Measurements from ENCODE around the gene CNTNAP5. TPM values are rescaled to one million over a fixed set of nuclear protein-coding genes. Genes with fewer than 3 reads are reported as not detected.

Gene CNTNAP5
- total and polyA plus RNA-seq, 2 of the 8 experiments (the other 6 are each of a cell fraction or from before 2014, with no cell fraction given): 0.11 to 0.76 TPM

DNA sequence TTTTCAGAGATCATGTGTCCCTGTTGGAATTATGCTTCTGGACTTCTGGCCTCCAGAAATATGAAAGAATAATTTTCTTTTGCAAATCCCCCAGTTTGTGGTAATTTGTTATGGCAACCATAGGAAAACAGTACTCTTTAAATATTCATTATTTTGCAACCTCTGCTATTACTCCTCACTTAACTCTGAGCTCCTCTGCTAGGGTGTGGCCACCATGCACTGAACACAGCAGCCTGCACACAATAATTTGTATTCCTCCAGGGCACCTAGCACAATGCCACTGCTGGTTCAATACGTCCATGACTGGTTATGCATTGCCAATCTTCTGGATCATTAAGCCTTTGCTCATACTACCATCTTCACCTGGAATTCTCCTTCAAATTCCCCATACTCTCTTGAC lies 232.0 kb downstream of the CNTNAP5 start:
- Histone ChIP-seq H2AFZ (ENCODE audit: low read length) (no peak overlapping the region), H3K23ac (ENCODE audit: insufficient read length) (no peak overlapping the region), H3K4me3 (ENCODE audit: extremely low read depth in 1 of 4, insufficient read depth in 2 of 4, low read depth in 3 of 4, low read length in 4 of 4) (no peak overlapping the region), H3K18ac (ENCODE audit: extremely low read depth, low read length) (no peak overlapping the region), H3K9me3 (ENCODE audit: insufficient read depth in 2 of 2, low read depth in 1 of 2, low read length in 1 of 2) (no peaks in the 10 kb centered on the region), H3K14ac (ENCODE audit: insufficient read length) (no peak overlapping the region), H2BK120ac (replicated peaks; ENCODE audit: low read depth, low read length) (no peak overlapping the region), H2BK5ac (ENCODE audit: low read depth, low read length) (no peak overlapping the region), H4K91ac (replicated peaks; ENCODE audit: insufficient read length, low read length) (no peak overlapping the region), H2BK20ac (ENCODE audit: low read length) (no peak overlapping the region), H3K23me2 (ENCODE audit: low read depth, low read length) (no peaks in the 10 kb centered on the region), H2BK15ac (ENCODE audit: low read length) (no peak overlapping the region), H4K5ac (ENCODE audit: insufficient read length, low read depth, low read length) (no peak overlapping the region), H4K8ac (ENCODE audit: extremely low read depth, insufficient read depth, low read length) (no peak overlapping the region), H2AK5ac (ENCODE audit: low read depth, low read length) (no peak overlapping the region), H3K27me3 (replicated peaks in 1 of 4; ENCODE audit: control insufficient read depth in 3 of 4, extremely low read depth in 1 of 4, insufficient read depth in 3 of 4, low read length in 3 of 4) (no peaks in the 10 kb centered on the region), H3K9ac (replicated peaks in 1 of 4; ENCODE audit: extremely low read depth in 1 of 4, low read depth in 3 of 4, low read length in 3 of 4) (no peak overlapping the region), H2BK12ac (ENCODE audit: low read depth, low read length) (no peak overlapping the region), H3K4me1 (replicated peaks in 1 of 4; ENCODE audit: control insufficient read depth in 3 of 4, insufficient read depth in 4 of 4, low read length in 3 of 4) (no peaks in the 10 kb centered on the region), H3K4ac (replicated peaks; ENCODE audit: insufficient read length, low read depth, low read length) (no peak overlapping the region), H3K79me1 (ENCODE audit: low read depth, low read length) (no peaks in the 10 kb centered on the region), H3K27ac (ENCODE audit: low read depth, low read length) (no peak overlapping the region), H4K20me1 (replicated peaks in 1 of 2; ENCODE audit: control insufficient read depth in 1 of 2, insufficient read depth in 2 of 2, low read length in 2 of 2) (no peaks in the 10 kb centered on the region), H3K36me3 (ENCODE audit: control insufficient read depth in 2 of 4, insufficient read depth in 4 of 4, low read length in 3 of 4) (no peaks in the 10 kb centered on the region), H3K4me2 (ENCODE audit: insufficient read depth in 1 of 2, low read depth in 2 of 2, low read length in 2 of 2) (no peak overlapping the region), H3K56ac (replicated peaks; ENCODE audit: insufficient read length, low read depth, low read length) (no peak overlapping the region), H3K79me2 (ENCODE audit: control insufficient read depth in 1 of 2, insufficient read depth in 2 of 2, low read length in 2 of 2) (no peaks in the 10 kb centered on the region)
- FAIRE-seq (no peak), DNase-seq (ENCODE audit: low read depth in 1 of 2, low spot score in 2 of 2) (no peak)
- ChIA-PET CTCF (ENCODE audit: partially characterized antibody) (interaction anchor here (1.3 kb wide), 1 partner anchor 11 kb away, joined by 5 read pairs; no protein-coding TSS in a partner anchor), POLR2A (ENCODE audit: partially characterized antibody) (no interaction called here)
- TF ChIP-seq POLR2AphosphoS5 (IDR thresholded peaks at IDR 0.05; ENCODE audit: low read depth, low read length) (no peak), KDM1A (IDR thresholded peaks at IDR 0.05; ENCODE audit: borderline replicate concordance, low read length) (no peak), SIX5 (IDR thresholded peaks at IDR 0.05; ENCODE audit: low read depth, low read length) (no peak)
- 89% methylated on average over 1 of the region's 1 CpG; no CpG with 5 or more reads in 1 of the 2 experiments for WGBS, 2 experiments (ENCODE audit: extremely low coverage in 1 of 2, insufficient coverage in 1 of 2, insufficient read length in 1 of 2, insufficient replicate concordance in 2 of 2, low coverage in 1 of 2, low lambda C conversion rate in 2 of 2, missing lambda C conversion rate in 1 of 2)

All from H1 (cell line).